ENCODE measurements around the gene GTF2IRD1. TPM values are rescaled to one million over a fixed set of nuclear protein-coding genes. Genes with fewer than 3 reads are reported as not detected.

Gene GTF2IRD1
- total and polyA plus RNA-seq, 2 experiments from 2014 or later = 34.9 to 39.6 TPM

GRCh38 chr7:74501298-74501697 is 47.6 kb downstream of the GTF2IRD1 start:
- peaks cover 11% of the 10 kb centered on the region for H3K4me1 ChIP-seq (ENCODE audit: insufficient read depth)
- no peaks in the 10 kb centered on the region for H3K9me2 ChIP-seq (replicated peaks; ENCODE audit: insufficient read depth)
- WGBS (ENCODE audit: low lambda C conversion rate, missing lambda C conversion rate) = 80% methylated on average over 10 of the region's 10 CpGs
- H3K27ac ChIP-seq = no peak overlapping the region
- H3K36me3 ChIP-seq (replicated peaks; ENCODE audit: insufficient read depth, low read depth) = no peaks in the 10 kb centered on the region
- no peak for DNase-seq (ENCODE audit: low spot score)
- no peak overlapping the region for H3K4me2 ChIP-seq
- peaks cover 58% of the 10 kb centered on the region for H4K20me1 ChIP-seq (ENCODE audit: insufficient read depth, poor library complexity, severe bottlenecking)
- no peak overlapping the region for H2AFZ ChIP-seq
- H3K4me3 ChIP-seq = no peak overlapping the region
- H3K9me3 ChIP-seq (ENCODE audit: low read depth) = no peaks in the 10 kb centered on the region
- no peaks in the 10 kb centered on the region for H3K27me3 ChIP-seq
- no peak for TF ChIP-seq EZH2phosphoT487 (IDR thresholded peaks at IDR 0.05; ENCODE audit: low read depth, severe bottlenecking, unreplicated experiment)
- no peak for TF ChIP-seq EZH2 (IDR thresholded peaks at IDR 0.05; ENCODE audit: borderline replicate concordance)
- TF ChIP-seq CTCF (IDR thresholded peaks at IDR 0.05; ENCODE audit: poor library complexity) = no peak
- peaks cover 91% of the 10 kb centered on the region for H3K79me2 ChIP-seq

- H3K79me2 ChIP-seq = peaks cover 91% of the 10 kb centered on the region
- TF ChIP-seq EZH2phosphoT487 (IDR thresholded peaks at IDR 0.05; ENCODE audit: low read depth, severe bottlenecking, unreplicated experiment) (no peak), EZH2 (IDR thresholded peaks at IDR 0.05; ENCODE audit: borderline replicate concordance) (no peak), CTCF (IDR thresholded peaks at IDR 0.05; ENCODE audit: poor library complexity) (no peak)
- H4K20me1 ChIP-seq (ENCODE audit: insufficient read depth, poor library complexity, severe bottlenecking) = peaks cover 63% of the 10 kb centered on the region
- peaks cover 13% of the 10 kb centered on the region for H3K4me1 ChIP-seq (ENCODE audit: insufficient read depth)
- no peak overlapping the region for H3K4me2 ChIP-seq
- DNase-seq (ENCODE audit: low spot score) = no peak
- 93% methylated on average over 14 of the region's 14 CpGs for WGBS (ENCODE audit: low lambda C conversion rate, missing lambda C conversion rate)
- H3K9me2 ChIP-seq (replicated peaks; ENCODE audit: insufficient read depth) = no peaks in the 10 kb centered on the region
- no peaks in the 10 kb centered on the region for H3K9me3 ChIP-seq (ENCODE audit: low read depth)
- H3K27me3 ChIP-seq = no peaks in the 10 kb centered on the region
- no peaks in the 10 kb centered on the region for H3K36me3 ChIP-seq (replicated peaks; ENCODE audit: insufficient read depth, low read depth)
- H2AFZ ChIP-seq = no peak overlapping the region
- no peak overlapping the region for H3K27ac ChIP-seq
- H3K4me3 ChIP-seq = no peak overlapping the region
These were observed 48.6 kb downstream of the GTF2IRD1 start for GRCh38 chr7:74502216-74502891.

- TF ChIP-seq CTCF (IDR thresholded peaks at IDR 0.05; ENCODE audit: poor library complexity) = no peak
- TF ChIP-seq EZH2 (IDR thresholded peaks at IDR 0.05; ENCODE audit: borderline replicate concordance) = no peak
- no peak for TF ChIP-seq EZH2phosphoT487 (IDR thresholded peaks at IDR 0.05; ENCODE audit: low read depth, severe bottlenecking, unreplicated experiment)
- H3K27ac ChIP-seq = no peak overlapping the region
- H3K4me3 ChIP-seq = no peak overlapping the region
- H3K4me2 ChIP-seq = no peak overlapping the region
- WGBS (ENCODE audit: low lambda C conversion rate, missing lambda C conversion rate) = 98% methylated on average over 8 of the region's 8 CpGs
- H4K20me1 ChIP-seq (ENCODE audit: insufficient read depth, poor library complexity, severe bottlenecking) = peaks cover 64% of the 10 kb centered on the region
- H3K4me1 ChIP-seq (ENCODE audit: insufficient read depth) = peaks cover 13% of the 10 kb centered on the region
- H3K27me3 ChIP-seq = no peaks in the 10 kb centered on the region
- no peak for DNase-seq (ENCODE audit: low spot score)
- H2AFZ ChIP-seq = no peak overlapping the region
- no peaks in the 10 kb centered on the region for H3K9me2 ChIP-seq (replicated peaks; ENCODE audit: insufficient read depth)
- H3K36me3 ChIP-seq (replicated peaks; ENCODE audit: insufficient read depth, low read depth) = no peaks in the 10 kb centered on the region
- H3K9me3 ChIP-seq (ENCODE audit: low read depth) = no peaks in the 10 kb centered on the region
- peaks cover 88% of the 10 kb centered on the region for H3K79me2 ChIP-seq
These were observed 49.4 kb downstream of the GTF2IRD1 start for GRCh38 chr7:74503061-74503460.

Measured in hepatocyte (in vitro differentiated cells).